Fibroblast of pulmonary artery (primary cell): ENCODE results near the gene EMCN.

Source experiments
- DNase-seq: peaks from one replicate; pipeline ENCODE4 v3.0.0-alpha.2; 2010; ENCODE audit warnings: low read depth
- H3K4me3 ChIP-seq: replicated peaks from 2 replicates; pipeline ENCODE4 v1.5.1; 2011; ENCODE audit warnings: low read depth, mild to moderate bottlenecking, control low read depth, low read length, moderate library complexity
- CTCF ChIP-seq: IDR thresholded peaks from 2 replicates; pipeline ENCODE4 v1.5.1; 2011; ENCODE audit warnings: mild to moderate bottlenecking, control low read depth, low read length, inconsistent platforms; ENCODE audit errors: missing control alignments

EMCN gene

GRCh38 chr4:100517864-100518341 lies at the start of gene EMCN:
EMCN (minus strand) TSS chr4:100518022; CDS start chr4:100517914, 108 bp downstream.
- DNase-seq: peak; percentile 79
- H3K4me3 ChIP-seq: peak within 1 kb of the TSS; percentile 1
- TF ChIP-seq CTCF: no peak

GRCh38 chr4:100566396-100566795 lies 48.6 kb upstream of the EMCN start:
- TF ChIP-seq CTCF: no peak
- H3K4me3 ChIP-seq: no peak overlapping the region
- DNase-seq: no peak

GRCh38 chr4:100557306-100557705 lies 39.5 kb upstream of the EMCN start:
- DNase-seq: no peak
- H3K4me3 ChIP-seq: no peak overlapping the region
- TF ChIP-seq CTCF: no peak

- no peak overlapping the region for H3K4me3 ChIP-seq
- peak; percentile 28 for DNase-seq
- no peak for TF ChIP-seq CTCF
These were observed 38.0 kb upstream of the EMCN start for GRCh38 chr4:100555611-100556337.

GRCh38 chr4:100548200-100548560 lies 30.4 kb upstream of the EMCN start:
- no peak overlapping the region for H3K4me3 ChIP-seq
- TF ChIP-seq CTCF: no peak
- DNase-seq: no peak

- no peak for DNase-seq
- TF ChIP-seq CTCF: no peak
- no peak overlapping the region for H3K4me3 ChIP-seq
These were observed 29.8 kb upstream of the EMCN start for GRCh38 chr4:100547541-100548199.
